ENCODE data around the gene LRRC43. TPM values are rescaled to one million over a fixed set of nuclear protein-coding genes. Genes with fewer than 3 reads are reported as not detected.

The LRRC43 gene
- total RNA-seq, 2 donors from 2014 or later = 2.3 TPM; not detected in 1

GRCh38 chr12:122208073-122208820 lies 25.3 kb downstream of the LRRC43 start:
- peaks cover 4 to 8% of the 10 kb centered on the region in 2 donors for H3K36me3 ChIP-seq (replicated peaks in 1 of 2; ENCODE audit: insufficient read depth in 1 of 2, low read depth in 2 of 2)
- no peak overlapping the region for H3K4me3 ChIP-seq
- H3K4me1 ChIP-seq = peaks cover 13% of the 10 kb centered on the region
- intact Hi-C loops (cut with DNase I) = no loop called here
- ATAC-seq (no peak), DNase-seq (no peak)
- no peaks in the 10 kb centered on the region for H3K9me3 ChIP-seq
- 95 to 96% methylated on average over 17 to 18 of the region's 18 CpGs for WGBS, 2 donors
- H3K27ac ChIP-seq = no peak overlapping the region
- peaks cover 0 to 7% of the 10 kb centered on the region in 2 donors for H3K27me3 ChIP-seq
- TF ChIP-seq POLR2A (IDR thresholded peaks at IDR 0.05) (no peak), CTCF (IDR thresholded peaks at IDR 0.05) (no peak)

- no peaks in the 10 kb centered on the region for H3K27me3 ChIP-seq
- no peak for ATAC-seq
- 78 to 86% methylated on average over 5 of the region's 5 CpGs for WGBS, 2 donors
- peaks cover 16 to 41% of the 10 kb centered on the region in 2 donors for H3K36me3 ChIP-seq (replicated peaks in 1 of 2; ENCODE audit: insufficient read depth in 1 of 2, low read depth in 2 of 2)
- no peak for DNase-seq
- H3K4me1 ChIP-seq = no peaks in the 10 kb centered on the region
- H3K27ac ChIP-seq = no peak overlapping the region
- H3K9me3 ChIP-seq = no peaks in the 10 kb centered on the region
- TF ChIP-seq POLR2A (IDR thresholded peaks at IDR 0.05) = no peak
- no peak overlapping the region for H3K4me3 ChIP-seq
- intact Hi-C loops (cut with DNase I) = no loop called here
These were observed 32.8 kb downstream of the LRRC43 start for GRCh38 chr12:122215771-122216170.

GRCh38 chr12:122216445-122216844 lies 33.5 kb downstream of the LRRC43 start:
- WGBS, 2 donors = 81 to 94% methylated on average over 1 of the region's 1 CpG

DNA sequence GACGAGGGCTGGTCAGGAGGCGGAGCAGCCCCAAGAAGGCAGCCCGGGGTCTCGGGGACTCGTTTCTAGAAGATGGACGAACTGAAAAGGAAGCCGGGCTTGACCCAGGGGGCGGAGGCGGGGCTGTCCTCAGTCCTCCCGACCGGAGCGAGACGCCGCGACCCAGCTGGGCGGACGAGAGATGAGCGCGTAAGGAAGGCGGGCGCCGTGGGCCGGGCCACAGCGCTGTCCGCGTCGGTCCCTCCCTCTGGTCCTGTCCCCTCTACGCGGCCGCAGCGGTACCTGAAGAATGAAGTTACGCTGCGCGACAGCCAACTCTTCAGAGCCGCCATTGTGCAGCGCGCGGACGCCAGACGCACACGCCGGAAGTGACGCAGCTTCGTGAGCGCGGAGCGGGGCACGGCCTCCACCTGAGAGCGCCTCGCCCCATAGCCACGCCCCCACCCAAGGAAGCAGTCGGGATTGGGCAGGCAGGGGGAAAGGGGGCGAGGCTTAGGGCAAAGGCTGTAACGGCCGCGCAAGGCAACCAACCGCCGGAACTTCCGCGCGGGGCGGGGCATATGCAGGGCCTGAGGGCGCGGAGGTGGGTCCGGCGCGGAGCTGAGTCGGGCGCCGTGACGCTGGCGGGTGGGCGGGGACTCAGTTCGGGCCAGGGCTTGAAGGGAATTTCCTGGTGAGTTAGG lies 42.9 kb downstream of the LRRC43 start, which contains the start of gene DIABLO:
Gene DIABLO (minus strand): TSS at position 370 of the 683 bp plus-strand sequence. CDS start 38 bp downstream, at position 332.
- peak within 1 kb of the TSS; percentile 85 to 99 (median 94) for H3K27ac ChIP-seq
- peak; percentile 100 for DNase-seq
- ATAC-seq = peak; percentile 97
- H3K9me3 ChIP-seq = no peaks in the 10 kb centered on the region
- peak within 1 kb of the TSS; percentile 83 to 95 for H3K4me3 ChIP-seq
- H3K4me1 ChIP-seq = peaks cover 26% of the 10 kb centered on the region
- TF ChIP-seq POLR2A (IDR thresholded peaks at IDR 0.05) (peak; percentile 96 to 97 (median 97)), CTCF (IDR thresholded peaks at IDR 0.05) (no peak)
- 0% methylated on average over 12 to 74 of the region's 74 CpGs for WGBS, 2 donors
- H3K27me3 ChIP-seq = no peaks in the 10 kb centered on the region
- peaks cover 0 to 3% of the 10 kb centered on the region in 2 donors for H3K36me3 ChIP-seq (replicated peaks in 1 of 2; ENCODE audit: insufficient read depth in 1 of 2, low read depth in 2 of 2)
- intact Hi-C loops (cut with DNase I) = no loop called here

More at GRCh38 chr12:122216445-122216844, 33.5 kb downstream of the LRRC43 start:
- TF ChIP-seq CTCF (IDR thresholded peaks at IDR 0.05) (no peak), POLR2A (IDR thresholded peaks at IDR 0.05) (no peak)
- DNase-seq (no peak), ATAC-seq (no peak)
- Histone ChIP-seq H3K27ac (no peak overlapping the region), H3K27me3 (no peaks in the 10 kb centered on the region), H3K36me3 (replicated peaks in 1 of 2; ENCODE audit: insufficient read depth in 1 of 2, low read depth in 2 of 2) (peaks cover 16 to 43% of the 10 kb centered on the region in 2 donors), H3K4me3 (no peak overlapping the region), H3K9me3 (no peaks in the 10 kb centered on the region), H3K4me1 (no peaks in the 10 kb centered on the region)
- intact Hi-C loops (cut with DNase I) = no loop called here

GRCh38 chr12:122226366-122227125 lies 43.6 kb downstream of the LRRC43 start:
- Histone ChIP-seq H3K4me1 (peaks cover 26% of the 10 kb centered on the region), H3K4me3 (no peak overlapping the region), H3K27ac (peak overlapping the region in 2 of 4 donors; percentile 63 to 70), H3K27me3 (no peaks in the 10 kb centered on the region), H3K36me3 (replicated peaks in 1 of 2; ENCODE audit: insufficient read depth in 1 of 2, low read depth in 2 of 2) (peaks cover 0 to 6% of the 10 kb centered on the region in 2 donors), H3K9me3 (no peaks in the 10 kb centered on the region)
- ATAC-seq (no peak), DNase-seq (no peak)
- TF ChIP-seq POLR2A (IDR thresholded peaks at IDR 0.05) = no peak
- TF ChIP-seq CTCF (IDR thresholded peaks at IDR 0.05) = no peak
- 8 to 36% methylated on average over 12 to 55 of the region's 55 CpGs for WGBS, 2 donors
- intact Hi-C loops (cut with DNase I) = no loop called here
